GM12801 (cell line): ENCODE data around the gene PDZRN4.

Source experiments
- CTCF ChIP-seq: IDR thresholded peaks from one replicate; pipeline ENCODE4 v1.5.1; 2011; ENCODE audit warnings: control low read depth; ENCODE audit not compliant: insufficient read length; ENCODE audit errors: extremely low read depth

The PDZRN4 gene

GRCh38 chr12:41531147-41531829 lies 343.2 kb downstream of the PDZRN4 start:
- TF ChIP-seq CTCF: no peak

GRCh38 chr12:41532072-41532471 lies 344.0 kb downstream of the PDZRN4 start:
- no peak for TF ChIP-seq CTCF

GRCh38 chr12:41536813-41537490 lies 348.8 kb downstream of the PDZRN4 start:
- TF ChIP-seq CTCF: no peak

- no peak for TF ChIP-seq CTCF
These were observed 349.4 kb downstream of the PDZRN4 start for GRCh38 chr12:41537522-41537921.

- TF ChIP-seq CTCF: no peak
These were observed 357.6 kb downstream of the PDZRN4 start for GRCh38 chr12:41545761-41546160.

GRCh38 chr12:41548926-41549325 lies 360.8 kb downstream of the PDZRN4 start:
- no peak for TF ChIP-seq CTCF

GRCh38 chr12:41552588-41552987 lies 364.5 kb downstream of the PDZRN4 start:
- TF ChIP-seq CTCF: no peak
